IMR-90 (cell line): ENCODE data around the gene CNOT6. TPM values are rescaled to one million over a fixed set of nuclear protein-coding genes. Genes with fewer than 3 reads are reported as not detected.
A peak's percentile ranks its signal among the peaks of the same experiment; 100 is the strongest.

Experiments used
- ATAC-seq: fragments of 200-7000 bp; cut with Tn5 transposase; 2 replicates; pipeline ENCODE4 v1.9.1; 2020; ENCODE audit warnings: low read depth, mild to moderate bottlenecking, moderate library complexity
- BruUV-seq: library from RNA; stranded (reverse); fragments of 400-500 nt; replicated peaks from 2 replicates; lab custom pipeline; 2021; lab: Mats Ljungman, UMichigan
- CTCF ChIA-PET: fragments of 300-600 bp; formaldehyde crosslinking; extraction: SDS; loops from one replicate; lab custom pipeline; 2021; ENCODE audit warnings: antibody characterized with exemption; lab: Yijun Ruan, JAX
- POLR2A ChIA-PET: fragments of 300-600 bp; sonication (Branson Sonifier 250); formaldehyde crosslinking; loops from one replicate; lab custom pipeline; 2022; ENCODE audit warnings: antibody characterized with exemption; ENCODE audit not compliant: unreplicated experiment; lab: Charles Lee
- DNase-seq: peaks from one replicate; pipeline ENCODE4 v3.0.0; 2013
- H2AFZ ChIP-seq: replicated peaks from 2 replicates; pipeline ENCODE3; 2013; ENCODE audit warnings: low read length, mild to moderate bottlenecking; ENCODE audit not compliant: poor library complexity
- H2AK5ac ChIP-seq: 2 replicates; pipeline ENCODE4 v1.6.1; 2013; ENCODE audit warnings: low read depth, low read length, inconsistent platforms
- H2AK9ac ChIP-seq: replicated peaks from 2 replicates; pipeline ENCODE3; 2013; ENCODE audit warnings: mild to moderate bottlenecking, low read depth, low read length, moderate library complexity; ENCODE audit not compliant: poor library complexity
- H2BK120ac ChIP-seq: 2 replicates; pipeline ENCODE4 v1.6.1; 2013; ENCODE audit warnings: low read depth, low read length, inconsistent platforms
- H2BK15ac ChIP-seq: 3 replicates; pipeline ENCODE4 v1.6.1; 2013; ENCODE audit warnings: low read depth, low read length, inconsistent platforms
- H2BK20ac ChIP-seq: 2 replicates; pipeline ENCODE4 v1.6.1; 2013; ENCODE audit warnings: low read depth, mild to moderate bottlenecking, inconsistent platforms, low read length, moderate library complexity
- H2BK5ac ChIP-seq: 2 replicates; pipeline ENCODE4 v1.6.1; 2013; ENCODE audit warnings: mild to moderate bottlenecking, low read depth, low read length, inconsistent platforms; ENCODE audit not compliant: poor library complexity, severe bottlenecking
- H3K14ac ChIP-seq: replicated peaks from 2 replicates; pipeline ENCODE4 v1.6.1; 2013; ENCODE audit warnings: low read depth, low read length, inconsistent platforms
- H3K18ac ChIP-seq: 2 replicates; pipeline ENCODE4 v1.6.1; 2013; ENCODE audit warnings: low read depth, low read length, control low read depth
- H3K23ac ChIP-seq: 2 replicates; pipeline ENCODE4 v1.6.1; 2013; ENCODE audit warnings: low read depth, low read length, inconsistent platforms
- H3K27ac ChIP-seq: 2 replicates; pipeline ENCODE4 v1.5.1; 2013; ENCODE audit warnings: mild to moderate bottlenecking, control low read depth, low read length; ENCODE audit not compliant: insufficient read depth
- H3K27me3 ChIP-seq: 2 replicates; pipeline ENCODE4 v1.6.1; 2013; ENCODE audit warnings: low read length; ENCODE audit not compliant: control insufficient read depth, insufficient read depth
- H3K36me3 ChIP-seq: 2 replicates; pipeline ENCODE4 v1.6.1; 2013; ENCODE audit warnings: low read length, mixed read lengths; ENCODE audit not compliant: control insufficient read depth, insufficient read depth
- H3K4ac ChIP-seq: 2 replicates; pipeline ENCODE4 v1.6.1; 2013; ENCODE audit warnings: low read depth, low read length, inconsistent platforms
- H3K4me1 ChIP-seq: 2 replicates; pipeline ENCODE4 v1.6.1; 2013; ENCODE audit warnings: low read length, mixed read lengths; ENCODE audit not compliant: control insufficient read depth, insufficient read depth
- H3K4me2 ChIP-seq: 2 replicates; pipeline ENCODE4 v1.6.1; 2013; ENCODE audit warnings: low read depth, mild to moderate bottlenecking, control low read depth, low read length, moderate library complexity
- H3K4me3 ChIP-seq: 2 replicates; pipeline ENCODE4 v1.5.1; 2013; ENCODE audit warnings: low read depth, mild to moderate bottlenecking, control low read depth, low read length, moderate library complexity; ENCODE audit not compliant: insufficient read depth
- H3K56ac ChIP-seq: 2 replicates; pipeline ENCODE4 v1.6.1; 2013; ENCODE audit warnings: low read length, inconsistent platforms; ENCODE audit not compliant: insufficient read depth; ENCODE audit errors: extremely low read depth
- H3K79me1 ChIP-seq, 2 experiments: 2 replicates each; pipeline ENCODE4 v1.6.1; 2013; ENCODE audit warnings: low read length in 2 of 2, inconsistent platforms in 1 of 2, low read depth in 1 of 2
- H3K9ac ChIP-seq: 2 replicates; pipeline ENCODE4 v1.6.1; 2013; ENCODE audit warnings: low read depth, low read length, control low read depth
- H3K9me1 ChIP-seq: 2 replicates; pipeline ENCODE4 v1.6.1; 2013; ENCODE audit warnings: low read length, inconsistent platforms; ENCODE audit not compliant: insufficient read depth
- H3K9me3 ChIP-seq: 2 replicates; pipeline ENCODE4 v1.6.1; 2013; ENCODE audit warnings: low read length; ENCODE audit not compliant: control insufficient read depth, insufficient read depth
- H4K20me1 ChIP-seq: 2 replicates; pipeline ENCODE4 v1.6.1; 2013; ENCODE audit warnings: low read length, inconsistent platforms; ENCODE audit not compliant: insufficient read depth
- H4K5ac ChIP-seq: 2 replicates; pipeline ENCODE4 v1.6.1; 2013; ENCODE audit warnings: mild to moderate bottlenecking, low read depth, low read length, control low read depth
- H4K8ac ChIP-seq, 2 experiments: 2 replicates each; pipeline ENCODE4 v1.6.1; 2013; ENCODE audit warnings: low read depth in 2 of 2, low read length in 2 of 2, control low read depth in 1 of 2, inconsistent platforms in 1 of 2
- H4K91ac ChIP-seq: 2 replicates; pipeline ENCODE4 v1.6.1; 2013; ENCODE audit warnings: low read depth, low read length, inconsistent platforms; ENCODE audit not compliant: insufficient read depth
- BHLHE40 ChIP-seq: fragments of 150-350 bp; IDR thresholded peaks from 2 replicates; pipeline ENCODE4 v1.6.1; 2016; ENCODE audit warnings: mild to moderate bottlenecking, low read depth, low read length
- CEBPB ChIP-seq: IDR thresholded peaks from 2 replicates; pipeline ENCODE4 v1.6.1; 2012; ENCODE audit warnings: low read depth, low read length, improper control_type of control experiment
- CHD1 ChIP-seq: IDR thresholded peaks from 2 replicates; pipeline ENCODE4 v1.6.1; 2012; ENCODE audit warnings: low read depth, low read length, improper control_type of control experiment
- FOS ChIP-seq: fragments of 150-350 bp; IDR thresholded peaks from 2 replicates; pipeline ENCODE4 v1.6.1; 2016; ENCODE audit warnings: low read depth, low read length
- MAFK ChIP-seq: IDR thresholded peaks from 2 replicates; pipeline ENCODE4 v1.6.1; 2012; ENCODE audit warnings: low read depth, low read length, improper control_type of control experiment
- MAZ ChIP-seq: IDR thresholded peaks from 2 replicates; pipeline ENCODE4 v1.6.1; 2012; ENCODE audit warnings: low read depth, mild to moderate bottlenecking, low read length, improper control_type of control experiment, moderate library complexity, borderline replicate concordance
- MXI1 ChIP-seq: IDR thresholded peaks from 2 replicates; pipeline ENCODE4 v1.6.1; 2012; ENCODE audit warnings: low read depth, mild to moderate bottlenecking, low read length, moderate library complexity, borderline replicate concordance
- NFE2L2 ChIP-seq: fragments of 150-350 bp; IDR thresholded peaks from 2 replicates; pipeline ENCODE4 v1.6.1; 2016; ENCODE audit warnings: low read depth, mild to moderate bottlenecking, low read length
- POLR2A ChIP-seq: IDR thresholded peaks from 2 replicates; pipeline ENCODE4 v1.6.1; 2012; ENCODE audit warnings: mild to moderate bottlenecking, low read depth, low read length
- RAD21 ChIP-seq: IDR thresholded peaks from 2 replicates; pipeline ENCODE4 v1.6.1; 2012; ENCODE audit warnings: low read length, improper control_type of control experiment
- RCOR1 ChIP-seq: IDR thresholded peaks from 2 replicates; pipeline ENCODE4 v1.6.1; 2012; ENCODE audit warnings: mild to moderate bottlenecking, low read length, improper control_type of control experiment; ENCODE audit not compliant: insufficient replicate concordance
- RFX5 ChIP-seq: IDR thresholded peaks from 2 replicates; pipeline ENCODE4 v1.8.0; 2012; ENCODE audit warnings: low read depth, mild to moderate bottlenecking, low read length, moderate library complexity
- SMC3 ChIP-seq: fragments of 150-350 bp; IDR thresholded peaks from 2 replicates; pipeline ENCODE4 v1.6.1; 2016; ENCODE audit warnings: low read depth, mild to moderate bottlenecking, antibody characterized with exemption, low read length, moderate library complexity
- WGBS, 2 experiments: methylation state at CpG; one replicate each; pipeline versions ENCODE4 v1.1.5 to v1.1.7; 2013; ENCODE audit warnings: missing lambda C conversion rate in 2 of 2; ENCODE audit not compliant: insufficient read length in 1 of 2; ENCODE audit errors: extremely low coverage in 2 of 2; 5-methylcytosine and 5-hydroxymethylcytosine counted together
- dilution Hi-C: fragments of 300-500 bp; cut with HindIII; formaldehyde crosslinking; loops from one replicate; pipeline ENCODE4 v1.14.3; 2018; ENCODE audit warnings: low sequenced_read_pairs; ENCODE audit not compliant: unreplicated experiment
- in situ Hi-C: fragments of 300-500 bp; cut with MboI; formaldehyde crosslinking; loops from 3 replicates; pipeline ENCODE4 v1.14.3; 2019; ENCODE audit warnings: low sequenced_read_pairs, inconsistent platforms, mixed read lengths
- intact Hi-C: fragments of 100-400 bp; cut with micrococcal nuclease; formaldehyde crosslinking; loops from 2 replicates; pipeline ENCODE4 v1.10.0; 2022
- polyA plus RNA-seq, 3 experiments: library from polyadenylated mRNA; depleted of rRNA; stranded (reverse); fragments of >200 nt; gene quantifications; 2 replicates each; pipeline ENCODE4 v1.2.3, GENCODE V29; 2012; ENCODE audit warnings: low replicate concordance in 1 of 3
- total RNA-seq: library from RNA; depleted of rRNA; stranded (reverse); fragments of >200 nt; gene quantifications from 2 replicates; pipeline ENCODE4 v1.2.3, GENCODE V29; 2012
- TF ChIP-seq, protein P1 (sequence below): fragments of 150-350 bp; IDR thresholded peaks from 2 replicates; pipeline ENCODE4 v1.6.1; 2017; ENCODE audit warnings: mild to moderate bottlenecking, antibody characterized with exemption, low read length, low read depth
- TF ChIP-seq, protein P2 (sequence below): fragments of 150-350 bp; IDR thresholded peaks from 2 replicates; pipeline ENCODE4 v1.6.1; 2016; ENCODE audit warnings: low read depth, mild to moderate bottlenecking, low read length, moderate library complexity, borderline replicate concordance
- TF ChIP-seq, protein P3 (sequence below): conservative IDR thresholded peaks from 2 replicates; pipeline ENCODE4 v1.5.1; 2012; ENCODE audit warnings: mild to moderate bottlenecking, low read depth, low read length, improper control_type of control experiment

CNOT6 gene
- total and polyA plus RNA-seq, 2 of the 4 experiments (the other 2 are of a cell fraction), result 9.7 to 10.8 TPM

DNA sequence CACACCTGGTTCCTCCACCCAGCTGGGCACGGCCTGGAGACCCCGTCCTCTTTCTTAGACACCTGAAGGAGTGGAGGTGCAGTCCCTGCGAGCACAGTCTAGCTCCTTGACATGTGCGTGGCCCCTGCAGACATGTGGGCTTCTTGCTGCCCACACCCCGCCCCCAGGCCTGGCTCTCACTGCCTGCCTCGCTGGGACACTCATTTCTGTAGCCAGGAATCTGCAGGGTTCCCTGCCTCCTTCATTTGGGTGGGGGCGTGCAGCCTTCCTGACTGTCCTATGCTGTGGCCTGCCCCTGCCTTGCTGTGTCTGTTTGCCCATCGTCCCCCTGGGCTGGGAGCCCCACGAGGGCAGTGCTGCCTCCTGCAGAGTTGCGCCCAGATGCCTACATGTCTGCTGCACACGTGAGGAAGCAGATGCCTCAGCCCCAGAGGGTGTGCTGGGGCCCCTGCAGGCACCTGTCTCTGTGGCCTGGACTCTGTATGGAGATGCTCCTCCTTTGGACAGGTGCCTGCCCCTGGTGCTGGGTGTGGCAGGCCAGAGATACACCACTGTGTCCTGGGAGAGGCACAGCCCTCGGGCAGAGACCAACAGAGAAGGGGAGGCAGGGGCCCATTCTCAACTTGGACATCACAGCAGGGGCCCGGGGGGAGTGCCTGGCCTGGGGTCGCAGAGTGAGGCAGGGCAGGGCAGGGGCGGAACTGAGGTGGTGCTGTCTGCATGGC, 132.6 kb downstream of the CNOT6 start:
- Histone ChIP-seq H2AFZ (peak overlapping the region; percentile 32), H3K23ac (no peak overlapping the region), H3K4me3 (no peak overlapping the region), H3K36me3 (no peaks in the 10 kb centered on the region), H3K27ac (no peak overlapping the region), H3K4me2 (no peak overlapping the region), H3K9ac (no peak overlapping the region), H3K9me3 (no peaks in the 10 kb centered on the region), H4K20me1 (no peaks in the 10 kb centered on the region; the same call in 1 of the 2 replicates), H3K4me1 (no peaks in the 10 kb centered on the region), H2AK5ac (no peak overlapping the region), H4K91ac (no peak overlapping the region), H3K18ac (no peak overlapping the region), H2BK5ac (no peak overlapping the region), H3K14ac (no peak overlapping the region), H4K5ac (no peak overlapping the region), H2BK20ac (no peak overlapping the region), H2BK15ac (no peak overlapping the region), H3K9me1 (no peaks in the 10 kb centered on the region), H4K8ac (no peak overlapping the region), H3K79me1 (no peaks in the 10 kb centered on the region), H3K27me3 (peaks cover 2% of the 10 kb centered on the region; the same call in 1 of the 2 replicates), H3K4ac (no peak overlapping the region), H2BK120ac (no peak overlapping the region), H3K56ac (no peak overlapping the region), H2AK9ac (no peak overlapping the region)
- ChIA-PET POLR2A (no interaction called here), CTCF (no interaction called here)
- in situ Hi-C loops, result no loop called here
- BruUV-seq, result no TSS peak
- 49% methylated on average over 7 of the region's 15 CpGs; no CpG with 5 or more reads in 1 of the 2 experiments for WGBS, 2 experiments
- intact Hi-C loops, result no loop called here
- dilution Hi-C loops, result no loop called here
- TF ChIP-seq, protein P1, sequence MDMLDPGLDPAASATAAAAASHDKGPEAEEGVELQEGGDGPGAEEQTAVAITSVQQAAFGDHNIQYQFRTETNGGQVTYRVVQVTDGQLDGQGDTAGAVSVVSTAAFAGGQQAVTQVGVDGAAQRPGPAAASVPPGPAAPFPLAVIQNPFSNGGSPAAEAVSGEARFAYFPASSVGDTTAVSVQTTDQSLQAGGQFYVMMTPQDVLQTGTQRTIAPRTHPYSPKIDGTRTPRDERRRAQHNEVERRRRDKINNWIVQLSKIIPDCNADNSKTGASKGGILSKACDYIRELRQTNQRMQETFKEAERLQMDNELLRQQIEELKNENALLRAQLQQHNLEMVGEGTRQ, result no peak
- TF ChIP-seq, protein P2, sequence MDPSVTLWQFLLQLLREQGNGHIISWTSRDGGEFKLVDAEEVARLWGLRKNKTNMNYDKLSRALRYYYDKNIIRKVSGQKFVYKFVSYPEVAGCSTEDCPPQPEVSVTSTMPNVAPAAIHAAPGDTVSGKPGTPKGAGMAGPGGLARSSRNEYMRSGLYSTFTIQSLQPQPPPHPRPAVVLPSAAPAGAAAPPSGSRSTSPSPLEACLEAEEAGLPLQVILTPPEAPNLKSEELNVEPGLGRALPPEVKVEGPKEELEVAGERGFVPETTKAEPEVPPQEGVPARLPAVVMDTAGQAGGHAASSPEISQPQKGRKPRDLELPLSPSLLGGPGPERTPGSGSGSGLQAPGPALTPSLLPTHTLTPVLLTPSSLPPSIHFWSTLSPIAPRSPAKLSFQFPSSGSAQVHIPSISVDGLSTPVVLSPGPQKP, result no peak
- TF ChIP-seq CEBPB, result no peak
- TF ChIP-seq FOS, result no peak
- TF ChIP-seq MAFK, result no peak
- no peak for TF ChIP-seq BHLHE40
- TF ChIP-seq, protein P3, sequence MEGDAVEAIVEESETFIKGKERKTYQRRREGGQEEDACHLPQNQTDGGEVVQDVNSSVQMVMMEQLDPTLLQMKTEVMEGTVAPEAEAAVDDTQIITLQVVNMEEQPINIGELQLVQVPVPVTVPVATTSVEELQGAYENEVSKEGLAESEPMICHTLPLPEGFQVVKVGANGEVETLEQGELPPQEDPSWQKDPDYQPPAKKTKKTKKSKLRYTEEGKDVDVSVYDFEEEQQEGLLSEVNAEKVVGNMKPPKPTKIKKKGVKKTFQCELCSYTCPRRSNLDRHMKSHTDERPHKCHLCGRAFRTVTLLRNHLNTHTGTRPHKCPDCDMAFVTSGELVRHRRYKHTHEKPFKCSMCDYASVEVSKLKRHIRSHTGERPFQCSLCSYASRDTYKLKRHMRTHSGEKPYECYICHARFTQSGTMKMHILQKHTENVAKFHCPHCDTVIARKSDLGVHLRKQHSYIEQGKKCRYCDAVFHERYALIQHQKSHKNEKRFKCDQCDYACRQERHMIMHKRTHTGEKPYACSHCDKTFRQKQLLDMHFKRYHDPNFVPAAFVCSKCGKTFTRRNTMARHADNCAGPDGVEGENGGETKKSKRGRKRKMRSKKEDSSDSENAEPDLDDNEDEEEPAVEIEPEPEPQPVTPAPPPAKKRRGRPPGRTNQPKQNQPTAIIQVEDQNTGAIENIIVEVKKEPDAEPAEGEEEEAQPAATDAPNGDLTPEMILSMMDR, result no peak
- no peak for TF ChIP-seq POLR2A
- TF ChIP-seq NFE2L2, result no peak
- no peak for TF ChIP-seq MAZ
- no peak for TF ChIP-seq MXI1
- no peak for TF ChIP-seq RFX5
- no peak for TF ChIP-seq RAD21
- TF ChIP-seq RCOR1, result no peak
- no peak for TF ChIP-seq CHD1
- TF ChIP-seq SMC3, result no peak
- ATAC-seq (no peak), DNase-seq (no peak)
